GM12878 (cell line): ENCODE data around the gene ZNF502. TPM values are rescaled to one million over a fixed set of nuclear protein-coding genes. Genes with fewer than 3 reads are reported as not detected.

ENCODE experiments used
- ATF7 ChIP-seq: fragments of 450-650 bp; IDR thresholded peaks from 2 replicates; pipeline ENCODE4 v1.6.1; 2016; ENCODE audit warnings: low read depth, mild to moderate bottlenecking
- BMI1 ChIP-seq: fragments of 450-650 bp; IDR thresholded peaks from 2 replicates; pipeline ENCODE4 v1.6.1; 2016; ENCODE audit warnings: mild to moderate bottlenecking, moderate library complexity, borderline replicate concordance
- CEBPB ChIP-seq, 2 experiments: fragments of 150-350 bp in 1 of 2; IDR thresholded peaks; 2 replicates each; pipeline ENCODE4 v1.6.1; 2012 to 2014; ENCODE audit warnings: low read depth in 2 of 2, low read length in 2 of 2, borderline replicate concordance in 1 of 2, inconsistent platforms in 1 of 2
- CREB1 ChIP-seq: IDR thresholded peaks from 2 replicates; pipeline ENCODE4 v1.6.1; 2012; ENCODE audit warnings: low read depth, mild to moderate bottlenecking, inconsistent platforms
- CREM ChIP-seq: IDR thresholded peaks from 2 replicates; pipeline ENCODE4 v1.6.1; 2014; ENCODE audit warnings: antibody characterized with exemption, low read depth
- CUX1 ChIP-seq: IDR thresholded peaks from 2 replicates; pipeline ENCODE4 v1.6.1; 2012; ENCODE audit warnings: improper control_type of control experiment, low read depth, low read length; ENCODE audit not compliant: insufficient replicate concordance
- ETV6 ChIP-seq, 2 experiments: fragments of 450-650 bp in 1 of 2; IDR thresholded peaks in 1 of 2; conservative IDR thresholded peaks in 1 of 2; 2 replicates each; pipeline ENCODE4 v1.6.1; 2014; ENCODE audit warnings: antibody characterized with exemption in 1 of 2, borderline replicate concordance in 1 of 2, low read depth in 1 of 2, mild to moderate bottlenecking in 1 of 2, moderate library complexity in 1 of 2
- HDAC2 ChIP-seq: fragments of 200-600 bp; sonication (generic); IDR thresholded peaks from 2 replicates; pipeline ENCODE4 v1.6.1; 2017
- IKZF2 ChIP-seq, 2 experiments: fragments of 450-650 bp; IDR thresholded peaks; 2 replicates each; pipeline ENCODE4 v1.6.1; 2017; ENCODE audit warnings: mild to moderate bottlenecking in 2 of 2, moderate library complexity in 2 of 2
- MEF2A ChIP-seq: IDR thresholded peaks from 2 replicates; pipeline ENCODE4 v1.6.1; 2011; ENCODE audit warnings: low read depth, mild to moderate bottlenecking, low read length, moderate library complexity; ENCODE audit not compliant: insufficient read depth
- NFYA ChIP-seq: IDR thresholded peaks from 2 replicates; pipeline ENCODE4 v1.6.1; 2011; ENCODE audit warnings: low read depth, mild to moderate bottlenecking, low read length, improper control_type of control experiment, borderline replicate concordance
- NKRF ChIP-seq: fragments of 450-650 bp; conservative IDR thresholded peaks from 2 replicates; pipeline ENCODE4 v1.6.1; 2017; ENCODE audit warnings: mild to moderate bottlenecking, moderate library complexity
- PAX8 ChIP-seq: fragments of 450-650 bp; IDR thresholded peaks from 2 replicates; pipeline ENCODE4 v1.6.1; 2017; ENCODE audit warnings: mild to moderate bottlenecking, moderate library complexity
- PML ChIP-seq: IDR thresholded peaks from 2 replicates; pipeline ENCODE4 v1.6.1; 2012; ENCODE audit warnings: low read length, inconsistent platforms
- SIN3A ChIP-seq: IDR thresholded peaks from 2 replicates; pipeline ENCODE4 v1.6.1; 2012; ENCODE audit warnings: low read depth, low read length, improper control_type of control experiment
- SP1 ChIP-seq: IDR thresholded peaks from one replicate; pipeline ENCODE4 v1.6.1; 2011; ENCODE audit warnings: low read depth, low read length
- SPI1 ChIP-seq: IDR thresholded peaks from 2 replicates; pipeline ENCODE4 v1.6.1; 2011; ENCODE audit warnings: low read depth, mild to moderate bottlenecking, low read length, moderate library complexity, borderline replicate concordance; ENCODE audit not compliant: insufficient read depth
- TCF7 ChIP-seq: IDR thresholded peaks from 2 replicates; pipeline ENCODE4 v1.6.1; 2014; ENCODE audit warnings: antibody characterized with exemption, borderline replicate concordance
- USF1 ChIP-seq: IDR thresholded peaks from 2 replicates; pipeline ENCODE4 v1.6.1; 2011; ENCODE audit warnings: borderline replicate concordance, low read depth, mild to moderate bottlenecking, moderate library complexity, mixed read lengths, low read length; ENCODE audit not compliant: insufficient read depth; ENCODE audit errors: extremely low read length
- USF2 ChIP-seq: IDR thresholded peaks from 2 replicates; pipeline ENCODE4 v1.6.1; 2011; ENCODE audit warnings: low read depth, low read length, improper control_type of control experiment, borderline replicate concordance
- ZNF207 ChIP-seq: fragments of 450-650 bp; IDR thresholded peaks from 2 replicates; pipeline ENCODE4 v1.6.1; 2014; ENCODE audit warnings: antibody characterized with exemption, mild to moderate bottlenecking, borderline replicate concordance
- polyA plus RNA-seq, 11 experiments: library from polyadenylated mRNA; depleted of rRNA in 4 of 11; unstranded in 6 of 11; stranded (reverse) in 5 of 11; fragments of >200 nt; fragmentation: Nextera tagmentation in 4 of 11; fragmentation: Illumina TruSeq in 1 of 11; extraction: Ambion mirVana in 4 of 11; extraction: Trizol in 1 of 11; gene quantifications; 1 replicate in 1 of 11; 2 replicates in 10 of 11; pipeline versions ENCODE4 v1.2.1 to v1.2.3, GENCODE V29; 2011 to 2016; ENCODE audit warnings: inconsistent platforms in 2 of 11, missing spikeins in 2 of 11, low read depth in 1 of 11
- total RNA-seq, 4 experiments: library from RNA; depleted of rRNA in 3 of 4; stranded (reverse); fragments of >200 nt in 3 of 4; fragmentation: Illumina TruSeq in 1 of 4; extraction: Trizol in 1 of 4; gene quantifications; 2 replicates each; pipeline versions ENCODE4 v1.2.1 to v1.2.3, GENCODE V29; 2013 to 2021

The ZNF502 gene
- total and polyA plus RNA-seq, 10 of the 15 experiments (the other 5 are each of a cell fraction or from before 2014, with no cell fraction given) = 0.39 to 1.7 (median 1.1) TPM

GRCh38 chr3:44761424-44762169 is 49.1 kb downstream of the ZNF502 start, which contains the start of the genes KIAA1143 and KIF15 (continued):
- TF ChIP-seq SPI1 = no peak
- TF ChIP-seq BMI1 = no peak
- no peak for TF ChIP-seq ZNF207
- 0 out of 2 replicates have a peak, but pooled peaks have one; percentile 58 for TF ChIP-seq MEF2A
- TF ChIP-seq ATF7 = peak; percentile 96
- no peak for TF ChIP-seq TCF7
- TF ChIP-seq NFYA = no peak
- no peak; the same call in 1 of the 2 replicates for TF ChIP-seq USF2
- TF ChIP-seq PML = peak; percentile 74; the same call in 1 of the 2 replicates
- peak; percentile 98 for TF ChIP-seq CREB1
- TF ChIP-seq USF1 = no peak
- no peak for TF ChIP-seq ETV6 (conservative IDR thresholded peaks at IDR 0.05 in 1 of 2, IDR thresholded peaks at IDR 0.05 in 1 of 2; ENCODE audit: borderline replicate concordance in 1 of 2, low read depth in 1 of 2)
- TF ChIP-seq HDAC2 = peak; percentile 89; the same call in 1 of the 2 replicates
- peak; percentile 99 for TF ChIP-seq CREM
- TF ChIP-seq SIN3A = peak; percentile 99
- peak; percentile 15 to 46; a peak in 1 of 4 replicates for TF ChIP-seq IKZF2 (IDR thresholded peaks at IDR 0.05)
- peak; percentile 100 for TF ChIP-seq NKRF
- TF ChIP-seq CEBPB (IDR thresholded peaks at IDR 0.05; ENCODE audit: borderline replicate concordance in 1 of 2, low read depth in 2 of 2, low read length in 2 of 2) = no peak
- TF ChIP-seq SP1 = peak; percentile 94
- TF ChIP-seq PAX8 = no peak
- TF ChIP-seq CUX1 = no peak
